A549 (cell line): Measurements from ENCODE around the gene SLAMF8. TPM values are rescaled to one million over a fixed set of nuclear protein-coding genes. Genes with fewer than 3 reads are reported as not detected.
A peak's percentile ranks its signal among the peaks of the same experiment; 100 is the strongest.

ENCODE experiments used
- ATAC-seq, 2 experiments: fragments of 200-7000 bp in 1 of 2; fragments of >200 bp in 1 of 2; cut with Nextera tagmentation in 1 of 2; cut with Tn5 transposase in 1 of 2; 3 replicates each; pipeline versions ENCODE4 v1.8.0 to v1.9.1; 2018 to 2020; ENCODE audit warnings: mild to moderate bottlenecking in 1 of 2, moderate library complexity in 1 of 2
- CTCF ChIA-PET: fragments of 300-600 bp; sonication (Branson Sonifier 250); formaldehyde crosslinking; extraction: SDS; loops from one replicate; lab custom pipeline; 2021; ENCODE audit warnings: antibody characterized with exemption, inconsistent platforms; lab: Yijun Ruan, JAX
- POLR2A ChIA-PET: fragments of 350-600 bp; formaldehyde crosslinking; extraction: SDS; loops from one replicate; lab custom pipeline; 2021; ENCODE audit warnings: antibody characterized with exemption, inconsistent platforms; lab: Yijun Ruan, JAX
- DNase-seq, 2 experiments: peaks; one replicate each; pipeline versions ENCODE4 v3.0.0 to v3.0.0-alpha.2; 2011 to 2016; ENCODE audit warnings: low read depth in 1 of 2, low spot score in 1 of 2
- FAIRE-seq: peaks from 2 replicates; lab custom pipeline; 2011; peaks lifted over from hg19 to GRCh38; lab: Jason Lieb, UNC
- H3K27ac ChIP-seq, 2 experiments: fragments of >200 bp; sonication (Bioruptor Twin); formaldehyde crosslinking; 3 replicates each; pipeline ENCODE4 v1.5.1; 2016 to 2017
- H3K4me1 ChIP-seq: fragments of >200 bp; sonication (Bioruptor Twin); formaldehyde crosslinking; 3 replicates; pipeline ENCODE4 v1.6.1; 2016
- H3K4me2 ChIP-seq: fragments of >200 bp; sonication (Bioruptor Twin); formaldehyde crosslinking; 3 replicates; pipeline ENCODE4 v1.6.1; 2016
- H3K4me3 ChIP-seq: fragments of >200 bp; sonication (Bioruptor Twin); formaldehyde crosslinking; 3 replicates; pipeline ENCODE4 v1.5.1; 2016
- H3K9me3 ChIP-seq: fragments of >200 bp; sonication (Bioruptor Twin); formaldehyde crosslinking; 3 replicates; pipeline ENCODE4 v1.6.1; 2016
- CEBPB ChIP-seq, 2 experiments: fragments of >200 bp in 1 of 2; sonication (Bioruptor Twin) in 1 of 2; formaldehyde crosslinking in 1 of 2; IDR thresholded peaks; 2 replicates each; pipeline ENCODE4 v1.6.1; 2012 to 2016
- CHD4 ChIP-seq: fragments of 200-600 bp; sonication (generic); IDR thresholded peaks from 2 replicates; pipeline ENCODE4 v1.6.1; 2016; ENCODE audit warnings: antibody characterized with exemption, mild to moderate bottlenecking, borderline replicate concordance
- ELK1 ChIP-seq: fragments of 150-350 bp; IDR thresholded peaks from 2 replicates; pipeline ENCODE4 v1.6.1; 2014; ENCODE audit warnings: low read depth, mild to moderate bottlenecking, low read length
- FOXS1 ChIP-seq: fragments of 250-450 bp; sonication (Bioruptor Pico); IDR thresholded peaks from 2 replicates; pipeline ENCODE4 v1.5.0; 2020; ENCODE audit warnings: mild to moderate bottlenecking, moderate library complexity
- GATA3 ChIP-seq: IDR thresholded peaks from 2 replicates; pipeline ENCODE4 v1.6.1; 2012; ENCODE audit warnings: borderline replicate concordance
- HEYL ChIP-seq: fragments of 250-450 bp; sonication (Bioruptor Pico); IDR thresholded peaks from 2 replicates; pipeline ENCODE4 v1.8.0; 2021; ENCODE audit warnings: mild to moderate bottlenecking, moderate library complexity
- HOXB5 ChIP-seq: fragments of 250-450 bp; sonication (Bioruptor Pico); IDR thresholded peaks from 2 replicates; pipeline ENCODE4 v1.5.0; 2020; ENCODE audit warnings: mild to moderate bottlenecking, moderate library complexity
- JUN ChIP-seq, 2 experiments: fragments of >200 bp; sonication (Bioruptor Twin); formaldehyde crosslinking; IDR thresholded peaks; 2 replicates in 1 of 2; 3 replicates in 1 of 2; pipeline ENCODE4 v1.6.1; 2016 to 2017
- MAZ ChIP-seq: fragments of 150-350 bp; IDR thresholded peaks from 2 replicates; pipeline ENCODE4 v1.6.1; 2014; ENCODE audit warnings: antibody characterized with exemption, low read depth, low read length, borderline replicate concordance
- NR3C1 ChIP-seq: fragments of >200 bp; sonication (Bioruptor Twin); formaldehyde crosslinking; IDR thresholded peaks from 3 replicates; pipeline ENCODE4 v1.6.1; 2017
- POLR2A ChIP-seq: IDR thresholded peaks from 2 replicates; pipeline ENCODE4 v1.6.1; 2012; ENCODE audit warnings: mild to moderate bottlenecking, low read length
- REST ChIP-seq: fragments of 200-600 bp; sonication (generic); IDR thresholded peaks from 2 replicates; pipeline ENCODE4 v1.6.1; 2016; ENCODE audit warnings: antibody characterized with exemption, mild to moderate bottlenecking, moderate library complexity
- TP53 ChIP-seq: fragments of 250-450 bp; sonication (Bioruptor Pico); IDR thresholded peaks from 2 replicates; pipeline ENCODE4 v1.5.0; 2021; ENCODE audit warnings: mild to moderate bottlenecking, moderate library complexity
- ZC3H11A ChIP-seq: fragments of 450-650 bp; IDR thresholded peaks from 2 replicates; pipeline ENCODE4 v1.6.1; 2014; ENCODE audit warnings: antibody characterized with exemption, mild to moderate bottlenecking
- ZFP36 ChIP-seq: fragments of 450-650 bp; IDR thresholded peaks from 2 replicates; pipeline ENCODE4 v1.6.1; 2014; ENCODE audit warnings: borderline replicate concordance; ENCODE audit not compliant: partially characterized antibody
- ZNF302 ChIP-seq: fragments of 250-450 bp; sonication (Bioruptor Pico); IDR thresholded peaks from 2 replicates; pipeline ENCODE4 v1.9.0; 2021; ENCODE audit warnings: inconsistent platforms, mild to moderate bottlenecking, moderate library complexity
- WGBS: methylation state at CpG from one replicate; pipeline ENCODE4 v1.1.6; 2017; ENCODE audit errors: missing lambda C conversion rate; 5-methylcytosine and 5-hydroxymethylcytosine counted together
- polyA plus RNA-seq, 4 experiments: library from polyadenylated mRNA; depleted of rRNA in 3 of 4; stranded (reverse); fragments of >200 nt; fragmentation: RNase III in 1 of 4; extraction: RNeasy Plus Mini Kit Qiagen cat#74134 plus additional on column Dnase treatment in 1 of 4; gene quantifications; 2 replicates in 3 of 4; 3 replicates in 1 of 4; pipeline ENCODE4 v1.2.3, GENCODE V29; 2011 to 2017
- TF ChIP-seq, protein P1 (sequence below): fragments of >200 bp; sonication (Bioruptor Twin); formaldehyde crosslinking; IDR thresholded peaks from 3 replicates; pipeline ENCODE4 v1.6.1; 2016
- TF ChIP-seq, protein P2 (sequence below): fragments of 250-450 bp; sonication (Bioruptor Pico); IDR thresholded peaks from 2 replicates; pipeline ENCODE4 v1.5.0; 2020; ENCODE audit warnings: low read depth, mild to moderate bottlenecking, moderate library complexity
- TF ChIP-seq, protein P3 (sequence below): fragments of 450-650 bp; IDR thresholded peaks from 2 replicates; pipeline ENCODE4 v1.6.1; 2014; ENCODE audit warnings: antibody characterized with exemption

The SLAMF8 gene
- polyA plus RNA-seq, 2 of the 4 experiments (the other 2 are of a cell fraction): not detected

DNA sequence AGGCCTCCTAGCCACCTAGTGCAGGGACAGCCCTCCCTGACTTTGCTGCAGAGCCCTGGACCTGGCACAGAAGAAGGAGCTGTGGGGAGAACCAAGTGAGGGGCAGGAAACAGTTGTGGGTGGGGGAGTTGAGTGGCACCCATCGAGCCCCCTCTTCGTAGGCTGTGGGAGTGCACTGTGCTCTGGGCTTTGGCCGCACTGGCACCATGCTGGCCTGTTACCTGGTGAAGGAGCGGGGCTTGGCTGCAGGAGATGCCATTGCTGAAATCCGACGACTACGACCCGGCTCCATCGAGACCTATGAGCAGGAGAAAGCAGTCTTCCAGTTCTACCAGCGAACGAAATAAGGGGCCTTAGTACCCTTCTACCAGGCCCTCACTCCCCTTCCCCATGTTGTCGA lies 44.7 kb upstream of the SLAMF8 start:
- no peak for TF ChIP-seq CHD4
- TF ChIP-seq HOXB5 (CRISPR knock-in tag): no peak
- TF ChIP-seq ZC3H11A: no peak
- TF ChIP-seq REST: no peak
- TF ChIP-seq TP53 (CRISPR knock-in tag): no peak
- H3K4me3 ChIP-seq: peak overlapping the region; percentile 64; the same call in 2 of the 3 replicates
- CTCF ChIA-PET: interaction anchor here (1.7 to 7.3 kb wide), 5 partner anchors 7 to 621 kb away, joined by 7 to 142 read pairs (median 8); no protein-coding TSS in a partner anchor
- FAIRE-seq (no peak), DNase-seq (no peak), ATAC-seq (no peak)
- POLR2A ChIA-PET: no interaction called here
- no peaks in the 10 kb centered on the region for H3K9me3 ChIP-seq
- H3K27ac ChIP-seq: peak overlapping the region in 1 of 2 experiments; percentile 89; a peak in 1 of 6 replicates
- peak overlapping the region; percentile 87 for H3K4me2 ChIP-seq
- WGBS: 88% methylated on average over 12 of the region's 12 CpGs
- peaks cover 9% of the 10 kb centered on the region; the same call in 2 of the 3 replicates for H3K4me1 ChIP-seq

- ATAC-seq: no peak
- ChIA-PET CTCF (interaction anchor here (1.2 to 7.3 kb wide), 2 partner anchors 20 to 107 kb away, joined by 3 to 142 read pairs; no protein-coding TSS in a partner anchor), POLR2A (no interaction called here)
- FAIRE-seq: no peak
- Histone ChIP-seq H3K4me3 (no peak overlapping the region), H3K27ac (no peak overlapping the region), H3K4me2 (no peak overlapping the region), H3K4me1 (peaks cover 9% of the 10 kb centered on the region; the same call in 2 of the 3 replicates), H3K9me3 (no peaks in the 10 kb centered on the region)
- no peak for DNase-seq
- TF ChIP-seq JUN (IDR thresholded peaks at IDR 0.05) (no peak), ZFP36 (no peak)
- WGBS: 94% methylated on average over 1 of the region's 1 CpG
These were observed 42.9 kb upstream of the SLAMF8 start for GRCh38 chr1:159783724-159784123.

GRCh38 chr1:159786465-159786864 lies 40.2 kb upstream of the SLAMF8 start:
- no peak for FAIRE-seq

GRCh38 chr1:159786966-159787365 lies 39.7 kb upstream of the SLAMF8 start:
- Histone ChIP-seq H3K4me1 (no peaks in the 10 kb centered on the region; the same call in 2 of the 3 replicates), H3K4me2 (no peak overlapping the region), H3K4me3 (no peak overlapping the region), H3K27ac (no peak overlapping the region), H3K9me3 (no peaks in the 10 kb centered on the region)
- DNase-seq (no peak), FAIRE-seq (no peak), ATAC-seq (no peak)
- ChIA-PET CTCF (interaction anchor here (1.0 to 7.3 kb wide), 5 partner anchors 12 to 576 kb away, joined by 3 to 142 read pairs (median 4); no protein-coding TSS in a partner anchor), POLR2A (no interaction called here)
- WGBS: 59% methylated on average over 3 of the region's 3 CpGs
- TF ChIP-seq FOXS1 (no peak), REST (no peak), CEBPB (IDR thresholded peaks at IDR 0.05) (no peak), ELK1 (no peak), ZNF302 (CRISPR knock-in tag) (no peak), POLR2A (no peak), HEYL (CRISPR knock-in tag) (no peak)
- TF ChIP-seq, protein P1, sequence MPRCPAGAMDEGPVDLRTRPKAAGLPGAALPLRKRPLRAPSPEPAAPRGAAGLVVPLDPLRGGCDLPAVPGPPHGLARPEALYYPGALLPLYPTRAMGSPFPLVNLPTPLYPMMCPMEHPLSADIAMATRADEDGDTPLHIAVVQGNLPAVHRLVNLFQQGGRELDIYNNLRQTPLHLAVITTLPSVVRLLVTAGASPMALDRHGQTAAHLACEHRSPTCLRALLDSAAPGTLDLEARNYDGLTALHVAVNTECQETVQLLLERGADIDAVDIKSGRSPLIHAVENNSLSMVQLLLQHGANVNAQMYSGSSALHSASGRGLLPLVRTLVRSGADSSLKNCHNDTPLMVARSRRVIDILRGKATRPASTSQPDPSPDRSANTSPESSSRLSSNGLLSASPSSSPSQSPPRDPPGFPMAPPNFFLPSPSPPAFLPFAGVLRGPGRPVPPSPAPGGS: no peak
- TF ChIP-seq, protein P2, sequence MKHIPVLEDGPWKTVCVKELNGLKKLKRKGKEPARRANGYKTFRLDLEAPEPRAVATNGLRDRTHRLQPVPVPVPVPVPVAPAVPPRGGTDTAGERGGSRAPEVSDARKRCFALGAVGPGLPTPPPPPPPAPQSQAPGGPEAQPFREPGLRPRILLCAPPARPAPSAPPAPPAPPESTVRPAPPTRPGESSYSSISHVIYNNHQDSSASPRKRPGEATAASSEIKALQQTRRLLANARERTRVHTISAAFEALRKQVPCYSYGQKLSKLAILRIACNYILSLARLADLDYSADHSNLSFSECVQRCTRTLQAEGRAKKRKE: no peak
- TF ChIP-seq, protein P3, sequence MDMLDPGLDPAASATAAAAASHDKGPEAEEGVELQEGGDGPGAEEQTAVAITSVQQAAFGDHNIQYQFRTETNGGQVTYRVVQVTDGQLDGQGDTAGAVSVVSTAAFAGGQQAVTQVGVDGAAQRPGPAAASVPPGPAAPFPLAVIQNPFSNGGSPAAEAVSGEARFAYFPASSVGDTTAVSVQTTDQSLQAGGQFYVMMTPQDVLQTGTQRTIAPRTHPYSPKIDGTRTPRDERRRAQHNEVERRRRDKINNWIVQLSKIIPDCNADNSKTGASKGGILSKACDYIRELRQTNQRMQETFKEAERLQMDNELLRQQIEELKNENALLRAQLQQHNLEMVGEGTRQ: no peak

More at GRCh38 chr1:159786465-159786864, 40.2 kb upstream of the SLAMF8 start:
- DNase-seq: no peak
- ChIA-PET CTCF (interaction anchor here (1.0 to 7.3 kb wide), 4 partner anchors 13 to 575 kb away, joined by 4 to 142 read pairs (median 18); no protein-coding TSS in a partner anchor), POLR2A (no interaction called here)
- 54% methylated on average over 3 of the region's 3 CpGs for WGBS
- no peak for TF ChIP-seq MAZ
- no peak for TF ChIP-seq NR3C1
- TF ChIP-seq GATA3: no peak
- TF ChIP-seq, all 56 proteins: peak for 0
- no peak overlapping the region for H3K4me3 ChIP-seq
- H3K4me1 ChIP-seq: peaks cover 3% of the 10 kb centered on the region; the same call in 1 of the 3 replicates
- no peaks in the 10 kb centered on the region for H3K9me3 ChIP-seq
- H3K4me2 ChIP-seq: no peak overlapping the region
- no peak for ATAC-seq
- H3K27ac ChIP-seq: no peak overlapping the region
